ENCODE data around the gene DMD.

DNA sequence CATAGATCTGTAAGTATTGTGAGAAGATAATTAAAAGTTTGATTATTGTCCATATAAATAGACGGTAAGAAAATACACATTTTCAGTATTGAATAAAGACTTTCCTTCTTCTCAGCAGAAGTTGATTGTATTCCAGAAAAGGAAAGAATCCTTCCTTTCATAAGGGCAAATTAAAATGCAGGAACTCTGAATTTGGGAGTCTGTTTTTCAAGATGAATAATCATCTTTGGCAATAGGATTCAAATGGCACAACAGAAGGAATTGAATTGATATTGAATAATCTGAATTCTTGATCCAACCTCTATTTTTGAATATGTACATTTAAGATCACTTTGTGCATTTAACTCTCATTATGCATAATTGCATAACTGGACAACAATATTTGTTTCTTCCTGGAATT, 149.3 kb downstream of the DMD start:
- TF ChIP-seq, protein P1, sequence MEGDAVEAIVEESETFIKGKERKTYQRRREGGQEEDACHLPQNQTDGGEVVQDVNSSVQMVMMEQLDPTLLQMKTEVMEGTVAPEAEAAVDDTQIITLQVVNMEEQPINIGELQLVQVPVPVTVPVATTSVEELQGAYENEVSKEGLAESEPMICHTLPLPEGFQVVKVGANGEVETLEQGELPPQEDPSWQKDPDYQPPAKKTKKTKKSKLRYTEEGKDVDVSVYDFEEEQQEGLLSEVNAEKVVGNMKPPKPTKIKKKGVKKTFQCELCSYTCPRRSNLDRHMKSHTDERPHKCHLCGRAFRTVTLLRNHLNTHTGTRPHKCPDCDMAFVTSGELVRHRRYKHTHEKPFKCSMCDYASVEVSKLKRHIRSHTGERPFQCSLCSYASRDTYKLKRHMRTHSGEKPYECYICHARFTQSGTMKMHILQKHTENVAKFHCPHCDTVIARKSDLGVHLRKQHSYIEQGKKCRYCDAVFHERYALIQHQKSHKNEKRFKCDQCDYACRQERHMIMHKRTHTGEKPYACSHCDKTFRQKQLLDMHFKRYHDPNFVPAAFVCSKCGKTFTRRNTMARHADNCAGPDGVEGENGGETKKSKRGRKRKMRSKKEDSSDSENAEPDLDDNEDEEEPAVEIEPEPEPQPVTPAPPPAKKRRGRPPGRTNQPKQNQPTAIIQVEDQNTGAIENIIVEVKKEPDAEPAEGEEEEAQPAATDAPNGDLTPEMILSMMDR (conservative IDR thresholded peaks at IDR 0.05 in 1 of 2, IDR thresholded peaks at IDR 0.05 in 1 of 2; ENCODE audit: low read depth in 1 of 2, low read length in 2 of 2), result no peak
- TF ChIP-seq EZH2 (IDR thresholded peaks at IDR 0.05; ENCODE audit: low read length, missing control alignments), result no peak
